Cardiac muscle cell (in vitro differentiated cells and primary cell): ENCODE measurements around the gene TRMT11. TPM values are rescaled to one million over a fixed set of nuclear protein-coding genes. Genes with fewer than 3 reads are reported as not detected.
"Not testable (repeated sequence)": the region's sequence is repeated elsewhere in the genome, so short reads cannot be mapped to it uniquely, and the experiment has no call there.

Source experiments
- DNase-seq, 2 donors: peaks; one replicate each; pipeline versions ENCODE4 v3.0.0 to v3.0.0-alpha.2; 2010 to 2017; ENCODE audit warnings: low read depth in 1 of 2, low spot score in 1 of 2
- H3K27ac ChIP-seq: fragments of 200-600 bp; sonication (generic); 2 replicates; pipeline ENCODE4 v1.5.1; 2016
- H3K27me3 ChIP-seq: fragments of 200-600 bp; sonication (generic); 2 replicates; pipeline ENCODE4 v1.6.0; 2016; ENCODE audit warnings: control low read depth
- H3K36me3 ChIP-seq: fragments of 200-600 bp; sonication (generic); 2 replicates; pipeline ENCODE4 v1.5.1; 2016; ENCODE audit warnings: control low read depth
- H3K4me1 ChIP-seq: fragments of 200-600 bp; sonication (generic); 2 replicates; pipeline ENCODE4 v1.8.1; 2017; ENCODE audit warnings: low read depth, mild to moderate bottlenecking, mixed run types
- H3K4me3 ChIP-seq: fragments of 200-600 bp; sonication (generic); 2 replicates; pipeline ENCODE4 v1.5.1; 2016; ENCODE audit warnings: mild to moderate bottlenecking
- H3K9me3 ChIP-seq: fragments of 200-600 bp; sonication (generic); 2 replicates; pipeline ENCODE4 v1.5.1; 2017; ENCODE audit warnings: low read depth, mild to moderate bottlenecking, control low read depth
- polyA plus RNA-seq: library from polyadenylated mRNA; unstranded; fragments of >200 nt; fragmentation: Nextera tagmentation; extraction: Ambion mirVana; gene quantifications from 2 replicates; pipeline ENCODE4 v1.2.1, GENCODE V29; 2016
- total RNA-seq: library from RNA; depleted of rRNA; stranded (reverse); fragments of >200 nt; gene quantifications from 2 replicates; pipeline ENCODE4 v1.2.3, GENCODE V29; 2016
- TF ChIP-seq, protein P1 (sequence below): IDR thresholded peaks from 2 replicates; pipeline ENCODE4 v1.5.1; 2012; ENCODE audit warnings: low read depth, mild to moderate bottlenecking, low read length

Gene TRMT11
- total and polyA plus RNA-seq, 2 experiments from 2014 or later: 46.5 to 68.6 TPM

DNA sequence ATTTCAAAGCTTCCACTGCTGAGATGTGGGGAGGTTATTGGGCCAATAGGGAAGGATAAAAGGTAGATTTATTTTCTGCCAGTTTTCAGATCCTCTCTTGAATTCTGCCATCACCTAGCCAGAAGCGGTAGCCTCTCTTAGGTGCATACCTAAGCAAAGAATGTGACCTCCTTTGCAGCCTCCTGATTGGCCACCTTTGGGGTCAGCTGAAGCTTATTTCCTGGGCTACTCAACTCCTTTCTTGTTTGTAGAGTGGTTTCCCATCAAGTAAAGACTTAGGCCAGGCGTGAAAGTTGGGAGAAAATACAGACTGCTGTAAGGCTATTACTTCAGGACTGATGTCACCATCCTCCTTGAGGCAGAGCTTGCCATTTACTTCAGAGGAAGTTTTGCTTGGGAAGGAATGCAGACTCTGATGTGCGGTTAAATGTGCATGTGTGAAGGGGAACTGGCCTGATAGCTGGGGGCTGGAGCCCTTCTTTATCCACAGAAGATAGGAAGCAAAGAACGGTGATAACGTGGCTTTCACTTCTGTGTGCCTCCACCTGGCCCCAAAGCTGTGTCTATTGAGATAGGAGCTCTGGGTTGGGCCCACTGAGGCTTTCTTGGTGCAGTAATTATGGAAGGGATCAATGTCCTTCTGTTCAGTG lies 70.1 kb downstream of the TRMT11 start:
- H3K27me3 ChIP-seq: no peaks in the 10 kb centered on the region
- H3K4me1 ChIP-seq: peaks cover 42% of the 10 kb centered on the region
- H3K27ac ChIP-seq: peak overlapping the region; percentile 63
- H3K9me3 ChIP-seq: no peaks in the 10 kb centered on the region
- TF ChIP-seq, protein P1, sequence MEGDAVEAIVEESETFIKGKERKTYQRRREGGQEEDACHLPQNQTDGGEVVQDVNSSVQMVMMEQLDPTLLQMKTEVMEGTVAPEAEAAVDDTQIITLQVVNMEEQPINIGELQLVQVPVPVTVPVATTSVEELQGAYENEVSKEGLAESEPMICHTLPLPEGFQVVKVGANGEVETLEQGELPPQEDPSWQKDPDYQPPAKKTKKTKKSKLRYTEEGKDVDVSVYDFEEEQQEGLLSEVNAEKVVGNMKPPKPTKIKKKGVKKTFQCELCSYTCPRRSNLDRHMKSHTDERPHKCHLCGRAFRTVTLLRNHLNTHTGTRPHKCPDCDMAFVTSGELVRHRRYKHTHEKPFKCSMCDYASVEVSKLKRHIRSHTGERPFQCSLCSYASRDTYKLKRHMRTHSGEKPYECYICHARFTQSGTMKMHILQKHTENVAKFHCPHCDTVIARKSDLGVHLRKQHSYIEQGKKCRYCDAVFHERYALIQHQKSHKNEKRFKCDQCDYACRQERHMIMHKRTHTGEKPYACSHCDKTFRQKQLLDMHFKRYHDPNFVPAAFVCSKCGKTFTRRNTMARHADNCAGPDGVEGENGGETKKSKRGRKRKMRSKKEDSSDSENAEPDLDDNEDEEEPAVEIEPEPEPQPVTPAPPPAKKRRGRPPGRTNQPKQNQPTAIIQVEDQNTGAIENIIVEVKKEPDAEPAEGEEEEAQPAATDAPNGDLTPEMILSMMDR: no peak
- DNase-seq: no peak
- H3K4me3 ChIP-seq: no peak overlapping the region
- no peaks in the 10 kb centered on the region for H3K36me3 ChIP-seq

GRCh38 chr6:126058085-126058484 lies 71.7 kb downstream of the TRMT11 start:
- H3K4me3 ChIP-seq, H3K27ac ChIP-seq, DNase-seq, H3K36me3 ChIP-seq, H3K9me3 ChIP-seq, H3K27me3 ChIP-seq: not testable (repeated sequence)
- H3K4me1 ChIP-seq: peaks cover 31% of the 10 kb centered on the region

- Histone ChIP-seq H3K36me3 (no peaks in the 10 kb centered on the region), H3K4me1 (peaks cover 34% of the 10 kb centered on the region), H3K27me3 (no peaks in the 10 kb centered on the region), H3K4me3 (no peak overlapping the region), H3K27ac (peak overlapping the region; percentile 79), H3K9me3 (no peaks in the 10 kb centered on the region)
- TF ChIP-seq, protein P1: no peak
- DNase-seq: peak; percentile 41 to 56
Measured at GRCh38 chr6:126060400-126060799, 74.1 kb downstream of the TRMT11 start.

DNA sequence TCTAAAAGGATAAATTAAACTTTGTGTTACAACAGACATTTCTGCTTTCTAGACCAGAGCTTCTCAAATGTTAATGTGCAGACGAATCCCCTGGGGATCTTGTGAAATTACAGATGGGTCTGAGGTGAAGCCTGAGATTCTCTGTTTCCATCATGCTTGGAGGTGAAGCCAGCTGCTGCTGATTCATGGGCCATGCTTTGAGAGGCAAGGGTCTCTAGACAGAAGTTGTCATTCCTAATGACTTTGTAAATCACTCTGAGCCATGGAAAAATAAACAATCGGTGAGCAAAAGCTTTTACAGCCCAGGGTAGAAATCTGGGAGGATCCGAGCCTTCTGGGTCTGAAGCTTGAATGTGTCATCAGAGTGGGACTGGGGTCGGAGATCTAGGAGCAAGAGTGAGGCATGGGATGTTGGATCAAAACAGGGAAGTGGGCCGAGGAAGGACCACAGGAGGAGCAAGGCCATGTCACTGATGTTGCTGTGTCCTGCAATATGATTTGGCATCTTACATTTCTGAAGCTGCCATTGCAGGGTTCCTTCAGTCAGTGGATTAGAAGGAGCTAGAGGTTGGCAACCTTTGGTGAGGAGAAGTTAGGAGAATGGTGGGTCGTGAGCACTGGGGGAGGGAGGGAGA lies 77.3 kb downstream of the TRMT11 start:
- no peak overlapping the region for H3K27ac ChIP-seq
- H3K27me3 ChIP-seq: no peaks in the 10 kb centered on the region
- H3K4me1 ChIP-seq: peaks cover 27% of the 10 kb centered on the region
- H3K4me3 ChIP-seq: no peak overlapping the region
- H3K36me3 ChIP-seq: no peaks in the 10 kb centered on the region
- no peaks in the 10 kb centered on the region for H3K9me3 ChIP-seq
- DNase-seq: no peak
- TF ChIP-seq, protein P1: no peak

DNA sequence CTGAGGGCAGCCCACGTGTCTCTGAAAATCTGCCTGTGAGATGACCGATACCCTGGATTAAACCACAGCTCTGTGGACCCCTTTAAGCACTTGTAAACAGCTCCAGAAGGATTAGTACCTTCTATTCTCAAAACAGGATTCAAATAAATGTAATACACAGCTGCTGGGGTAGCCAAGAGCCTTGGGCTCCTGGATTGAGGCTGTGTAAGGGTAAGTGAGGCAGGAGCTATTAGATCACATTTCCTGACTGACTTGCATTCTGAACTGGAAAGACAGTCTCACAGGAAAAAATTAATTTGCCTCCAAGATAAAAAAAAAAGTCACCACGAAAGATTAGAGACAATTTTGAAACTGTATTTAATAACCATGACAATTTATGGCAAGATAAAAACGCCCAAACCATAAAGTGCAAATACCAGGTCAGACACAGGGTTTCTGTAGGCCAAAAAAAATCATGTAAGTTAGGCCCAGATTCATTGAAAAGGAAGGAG lies 78.0 kb downstream of the TRMT11 start:
- no peaks in the 10 kb centered on the region for H3K36me3 ChIP-seq
- peak overlapping the region; percentile 53 for H3K27ac ChIP-seq
- H3K4me3 ChIP-seq: no peak overlapping the region
- H3K4me1 ChIP-seq: peaks cover 27% of the 10 kb centered on the region
- no peak for DNase-seq
- H3K27me3 ChIP-seq: no peaks in the 10 kb centered on the region
- TF ChIP-seq, protein P1: no peak
- no peaks in the 10 kb centered on the region for H3K9me3 ChIP-seq

DNA sequence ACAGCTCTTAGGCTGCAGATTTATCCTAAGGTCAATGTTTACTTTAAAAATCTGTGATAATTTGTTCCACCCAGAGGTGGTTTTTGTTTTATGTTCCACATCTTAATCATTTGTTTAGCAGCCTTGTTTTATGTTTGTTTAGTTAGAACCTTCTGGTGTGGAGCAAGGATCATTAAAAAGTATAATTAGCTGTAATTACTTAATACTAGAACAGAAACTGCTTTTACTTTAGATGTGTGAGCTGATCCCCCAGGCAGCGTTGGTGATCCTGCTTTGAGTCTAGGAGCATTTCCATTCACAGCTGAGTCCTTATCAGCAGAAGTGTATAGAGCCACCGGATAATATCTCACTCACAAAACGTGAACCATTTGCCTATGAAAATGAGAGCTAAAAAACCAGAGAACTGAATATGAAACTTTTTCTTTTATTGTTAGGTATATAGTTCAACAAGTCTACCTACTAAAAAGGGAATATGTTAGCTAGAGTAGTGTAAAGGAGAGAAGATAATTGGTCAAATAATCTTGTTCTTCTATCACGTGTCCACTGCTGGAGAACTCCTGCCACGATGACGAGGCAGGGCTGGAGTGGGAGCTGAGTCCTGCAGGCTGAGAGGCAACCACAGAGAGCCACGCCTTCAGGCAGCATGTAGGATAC lies 78.5 kb downstream of the TRMT11 start:
- Histone ChIP-seq H3K4me1 (peaks cover 25% of the 10 kb centered on the region), H3K27ac (peak overlapping the region; percentile 53), H3K9me3 (no peaks in the 10 kb centered on the region), H3K36me3 (no peaks in the 10 kb centered on the region), H3K4me3 (no peak overlapping the region), H3K27me3 (no peaks in the 10 kb centered on the region)
- TF ChIP-seq, protein P1: no peak
- peak in 1 of 2 donors; percentile 26 for DNase-seq
